SK-N-SH (cell line): ENCODE data around the gene GABRQ.

ENCODE experiments used
- CHD2 ChIP-seq: fragments of 150-350 bp; IDR thresholded peaks from 2 replicates; pipeline ENCODE4 v1.6.1; 2018; ENCODE audit warnings: low read length; ENCODE audit not compliant: partially characterized antibody
- CTCF ChIP-seq: fragments of 200-600 bp; sonication (generic); IDR thresholded peaks from 2 replicates; pipeline ENCODE4 v1.6.1; 2017; ENCODE audit warnings: antibody characterized with exemption, mild to moderate bottlenecking, moderate library complexity
- ELF1 ChIP-seq: IDR thresholded peaks from 2 replicates; pipeline ENCODE4 v1.4.0; 2012
- EP300 ChIP-seq, 2 experiments: IDR thresholded peaks; 2 replicates each; pipeline versions ENCODE4 v1.4.0 to v1.6.1; 2012; ENCODE audit warnings: borderline replicate concordance in 1 of 2, low read depth in 1 of 2, low read length in 1 of 2
- EZH2phosphoT487 ChIP-seq: fragments of 200-600 bp; sonication (generic); IDR thresholded peaks from 2 replicates; pipeline ENCODE4 v1.6.1; 2017; ENCODE audit warnings: low read depth, mixed run types, mild to moderate bottlenecking, antibody characterized with exemption, moderate library complexity, borderline replicate concordance
- GABPA ChIP-seq: IDR thresholded peaks from 2 replicates; pipeline ENCODE4 v1.4.0; 2012; ENCODE audit warnings: low read depth, mild to moderate bottlenecking
- MAX ChIP-seq: IDR thresholded peaks from 2 replicates; pipeline ENCODE4 v1.4.0; 2012; ENCODE audit warnings: low read depth
- POLR2AphosphoS5 ChIP-seq: IDR thresholded peaks from 2 replicates; pipeline ENCODE4 v1.6.1; 2012; ENCODE audit warnings: low read depth, low read length
- TAF1 ChIP-seq: IDR thresholded peaks from 2 replicates; pipeline ENCODE4 v1.6.1; 2012; ENCODE audit warnings: low read depth, mild to moderate bottlenecking, low read length, moderate library complexity, borderline replicate concordance
- TEAD4 ChIP-seq: IDR thresholded peaks from 2 replicates; pipeline ENCODE4 v1.4.0; 2012; ENCODE audit warnings: mild to moderate bottlenecking, borderline replicate concordance; ENCODE audit not compliant: insufficient read depth
- USF2 ChIP-seq: fragments of 150-350 bp; IDR thresholded peaks from 2 replicates; pipeline ENCODE4 v1.6.1; 2017; ENCODE audit warnings: antibody characterized with exemption, low read length, low read depth, borderline replicate concordance

- TF ChIP-seq POLR2AphosphoS5 (no peak), CTCF (no peak), EZH2phosphoT487 (no peak), GABPA (no peak), MAX (no peak), ELF1 (no peak), TAF1 (no peak), TEAD4 (no peak), CHD2 (no peak), USF2 (no peak), EP300 (IDR thresholded peaks at IDR 0.05; ENCODE audit: borderline replicate concordance in 1 of 2, low read depth in 1 of 2, low read length in 1 of 2) (no peak)
Observed at GRCh38 chrX:152646961-152647360, 9.3 kb downstream of the GABRQ start.
